MM.1S (cell line): Measurements from ENCODE around the gene EPB42.

ENCODE experiments used
- CTCF ChIP-seq: fragments of 300-600 bp; sonication (generic); IDR thresholded peaks from 2 replicates; pipeline ENCODE4 v1.5.1; 2016; ENCODE audit warnings: antibody characterized with exemption, low read length, mixed read lengths
- EZH2 ChIP-seq: fragments of 300-600 bp; sonication (generic); optimal IDR thresholded peaks from 2 replicates; pipeline ENCODE3; 2017; ENCODE audit warnings: low read depth, mild to moderate bottlenecking, antibody characterized with exemption, low read length, mixed read lengths

DNA sequence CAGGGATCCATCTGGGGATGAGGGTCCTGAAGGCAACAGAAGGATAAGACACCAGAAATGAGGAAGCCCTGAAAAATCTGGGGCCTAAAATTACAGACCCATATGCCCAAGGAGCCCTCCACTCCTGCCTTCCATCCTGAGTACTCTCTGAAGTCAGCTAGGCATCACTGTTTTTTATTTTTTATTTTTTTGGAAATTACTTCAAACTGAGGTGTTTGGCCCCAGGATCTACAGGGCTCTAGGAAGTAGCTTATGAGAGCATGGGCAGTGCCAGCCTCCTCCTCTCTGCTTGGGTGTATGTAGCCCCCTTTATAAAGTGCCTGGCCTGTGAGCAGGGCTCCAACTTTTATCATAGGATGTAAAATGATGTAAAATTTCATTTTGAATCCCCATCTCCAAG lies 7.9 kb downstream of the EPB42 start:
- TF ChIP-seq CTCF = no peak
- TF ChIP-seq EZH2 = no peak
